ENCODE data around the gene VTI1A.
"Not testable (repeated sequence)": the region's sequence is repeated elsewhere in the genome, so short reads cannot be mapped to it uniquely, and the experiment has no call there.

The VTI1A gene

GRCh38 chr10:112446855-112447619, at the start of gene VTI1A, which contains the start of gene ZDHHC6:
VTI1A (plus strand) TSS chr10:112447215; CDS start chr10:112447374, 159 bp downstream.
ZDHHC6 (minus strand) TSS chr10:112446914; CDS start chr10:112445436, 1,478 bp downstream.
- DNase-seq (ENCODE audit: low spot score) = peak; percentile 78

- DNase-seq (ENCODE audit: low spot score) = no peak
Observed at GRCh38 chr10:112397592-112397991, 49.4 kb upstream of the VTI1A start.

GRCh38 chr10:112402917-112403316, 44.1 kb upstream of the VTI1A start:
- DNase-seq (ENCODE audit: low spot score) = no peak

- DNase-seq (ENCODE audit: low spot score) = no peak
Observed at GRCh38 chr10:112404617-112405016, 42.4 kb upstream of the VTI1A start.

GRCh38 chr10:112406806-112407205, 40.2 kb upstream of the VTI1A start:
- not testable (repeated sequence) for DNase-seq (ENCODE audit: low spot score)

GRCh38 chr10:112407696-112408095, 39.3 kb upstream of the VTI1A start:
- DNase-seq (ENCODE audit: low spot score) = no peak

- no peak for DNase-seq (ENCODE audit: low spot score)
Observed at GRCh38 chr10:112409299-112409698, 37.7 kb upstream of the VTI1A start.

GRCh38 chr10:112409755-112410154, 37.3 kb upstream of the VTI1A start:
- DNase-seq (ENCODE audit: low spot score) = no peak

GRCh38 chr10:112412696-112413095, 34.3 kb upstream of the VTI1A start:
- no peak for DNase-seq (ENCODE audit: low spot score)

- DNase-seq (ENCODE audit: low spot score) = no peak
Observed at GRCh38 chr10:112421731-112422130, 25.3 kb upstream of the VTI1A start.

- no peak for DNase-seq (ENCODE audit: low spot score)
Observed at GRCh38 chr10:112424651-112425050, 22.4 kb upstream of the VTI1A start.

GRCh38 chr10:112426111-112426510, 20.9 kb upstream of the VTI1A start:
- DNase-seq (ENCODE audit: low spot score) = no peak

GRCh38 chr10:112429147-112429546, 17.9 kb upstream of the VTI1A start:
- no peak for DNase-seq (ENCODE audit: low spot score)

- DNase-seq (ENCODE audit: low spot score) = no peak
Observed at GRCh38 chr10:112429654-112430230, 17.3 kb upstream of the VTI1A start.

GRCh38 chr10:112433136-112433535, 13.9 kb upstream of the VTI1A start:
- DNase-seq (ENCODE audit: low spot score) = no peak

GRCh38 chr10:112434988-112435619, 11.9 kb upstream of the VTI1A start:
- peak; percentile 23 for DNase-seq (ENCODE audit: low spot score)

GRCh38 chr10:112438356-112438755, 8.7 kb upstream of the VTI1A start:
- no peak for DNase-seq (ENCODE audit: low spot score)

GRCh38 chr10:112441520-112441919, 5.5 kb upstream of the VTI1A start:
- no peak for DNase-seq (ENCODE audit: low spot score)

GRCh38 chr10:112442063-112442462, 5.0 kb upstream of the VTI1A start:
- no peak for DNase-seq (ENCODE audit: low spot score)

GRCh38 chr10:112446055-112446854, 760 bp upstream of the VTI1A start:
- no peak for DNase-seq (ENCODE audit: low spot score)

- DNase-seq (ENCODE audit: low spot score) = no peak
Observed at GRCh38 chr10:112447620-112447928, 559 bp downstream of the VTI1A start.

- DNase-seq (ENCODE audit: low spot score) = no peak
Observed at GRCh38 chr10:112448888-112449287, 1.9 kb downstream of the VTI1A start.

All from HuH-7 (cell line).